HG02973 (cell line): ENCODE data around the gene EHD4.

ENCODE experiments used
- ATAC-seq: cut with Tn5 transposase; IDR thresholded peaks from one replicate; pipeline ENCODE4 v1.9.1; 2021; ENCODE audit warnings: moderate library complexity; ENCODE audit not compliant: unreplicated experiment

The EHD4 gene

DNA sequence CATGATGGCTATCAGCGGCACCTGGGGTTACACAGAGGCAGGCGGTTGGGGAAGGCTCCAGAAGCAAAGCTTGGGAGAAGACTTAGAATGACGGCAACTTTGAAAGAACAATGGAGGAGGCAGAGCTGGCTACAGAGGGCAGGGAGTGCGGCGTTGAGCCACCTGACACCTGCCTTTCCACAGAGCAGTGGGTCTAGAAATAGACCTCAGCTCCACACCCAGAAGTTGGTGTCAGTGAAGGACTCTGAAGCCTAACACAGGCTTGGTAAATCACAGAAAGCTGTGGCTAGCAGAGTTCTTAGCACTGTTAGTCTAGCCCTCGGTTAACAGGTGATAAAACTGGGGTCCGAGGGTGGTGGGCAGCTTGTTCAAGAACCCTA, 23.1 kb upstream of the EHD4 start:
- ATAC-seq = no peak

DNA sequence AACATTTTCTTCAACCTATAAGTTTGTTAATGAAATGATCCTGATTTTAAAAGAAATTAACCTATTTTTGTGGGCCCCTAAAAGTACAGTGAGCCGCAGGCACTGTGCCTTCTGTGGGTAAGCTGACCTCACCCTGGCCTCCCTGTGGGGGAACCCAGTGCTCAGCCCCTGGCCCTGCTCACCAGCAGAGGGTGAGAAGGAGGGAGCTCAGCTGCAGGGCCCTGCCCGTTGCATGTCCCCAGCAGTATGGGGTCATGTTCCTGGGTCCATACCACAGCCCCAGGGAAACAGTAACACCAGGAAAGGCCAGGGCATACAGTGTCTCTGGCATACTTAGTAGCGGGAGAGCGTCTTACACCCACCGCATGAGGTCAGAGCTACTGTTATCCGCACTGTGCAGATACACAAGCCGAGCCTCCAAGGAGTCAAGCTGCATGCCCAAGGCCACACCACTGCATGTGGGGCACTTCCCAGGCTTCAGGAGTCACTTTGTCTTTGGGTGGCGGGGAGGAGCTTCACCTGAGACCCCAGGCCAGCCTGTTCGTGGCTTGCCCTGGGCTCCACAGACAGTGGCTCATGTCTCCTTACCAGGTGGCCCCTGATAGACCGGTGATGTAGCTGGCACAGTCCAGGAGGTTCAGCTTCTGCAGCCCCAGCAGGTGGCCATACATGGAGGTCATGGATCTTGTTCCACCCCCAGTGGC, 22.6 kb upstream of the EHD4 start:
- ATAC-seq = no peak

GRCh38 chr15:41994171-41994650, 21.9 kb upstream of the EHD4 start:
- ATAC-seq = no peak

GRCh38 chr15:41993472-41994170, 21.3 kb upstream of the EHD4 start:
- ATAC-seq = no peak

- ATAC-seq = no peak
Observed at GRCh38 chr15:41992803-41993190, 20.4 kb upstream of the EHD4 start.

DNA sequence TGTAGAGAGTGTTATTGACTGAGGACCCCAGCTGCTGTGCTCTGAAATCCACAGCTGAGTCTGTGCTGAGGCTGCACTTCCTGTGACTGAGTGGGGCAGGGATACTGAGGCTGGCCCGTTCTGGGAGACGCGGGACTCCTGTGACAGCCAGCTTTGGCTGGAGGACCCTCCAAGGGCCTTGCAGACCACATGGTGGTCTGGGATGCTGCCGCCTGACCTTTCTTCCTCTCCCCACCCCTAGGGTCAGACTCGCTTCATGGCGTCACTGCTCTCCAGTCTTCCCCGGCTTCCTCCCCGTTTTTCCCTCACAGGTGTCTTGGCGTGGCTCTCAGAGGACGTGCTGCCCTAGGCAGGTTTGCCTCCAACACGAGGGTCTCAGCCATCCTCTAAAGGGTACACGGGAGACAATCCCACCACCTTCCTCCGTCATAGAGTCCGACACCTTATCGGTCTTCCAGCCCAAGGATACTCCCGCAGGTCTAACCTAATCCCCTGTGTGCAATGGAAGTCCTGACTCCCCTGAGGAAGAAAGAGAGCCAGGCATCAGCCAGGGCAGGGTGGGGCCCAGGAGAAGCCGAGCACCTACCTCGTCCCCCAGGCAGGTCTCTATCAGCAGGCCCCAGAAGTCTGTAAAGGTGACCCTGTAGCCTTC, 19.9 kb upstream of the EHD4 start:
- ATAC-seq = no peak

DNA sequence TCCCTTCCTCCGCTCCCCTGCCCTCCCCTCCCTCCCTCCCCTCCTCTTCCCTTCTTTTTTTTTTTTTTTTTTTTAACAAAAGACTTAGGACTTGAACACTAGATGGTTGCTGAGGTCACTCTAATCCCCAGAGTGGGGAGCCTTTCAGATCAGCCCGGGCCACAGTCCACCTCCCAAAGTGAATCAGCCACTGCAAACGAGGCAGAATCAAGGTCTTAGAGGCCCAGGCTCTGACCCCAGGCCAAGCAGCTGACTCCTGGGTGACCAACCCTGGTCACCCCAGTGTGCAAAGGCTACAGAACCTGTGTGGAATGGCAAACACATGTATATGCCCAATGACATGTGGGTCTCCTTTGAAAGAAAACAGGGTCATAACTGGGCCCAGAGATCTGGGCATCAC, 18.3 kb upstream of the EHD4 start:
- ATAC-seq = no peak

- no peak for ATAC-seq
Observed at GRCh38 chr15:41990243-41990605, 17.9 kb upstream of the EHD4 start.

DNA sequence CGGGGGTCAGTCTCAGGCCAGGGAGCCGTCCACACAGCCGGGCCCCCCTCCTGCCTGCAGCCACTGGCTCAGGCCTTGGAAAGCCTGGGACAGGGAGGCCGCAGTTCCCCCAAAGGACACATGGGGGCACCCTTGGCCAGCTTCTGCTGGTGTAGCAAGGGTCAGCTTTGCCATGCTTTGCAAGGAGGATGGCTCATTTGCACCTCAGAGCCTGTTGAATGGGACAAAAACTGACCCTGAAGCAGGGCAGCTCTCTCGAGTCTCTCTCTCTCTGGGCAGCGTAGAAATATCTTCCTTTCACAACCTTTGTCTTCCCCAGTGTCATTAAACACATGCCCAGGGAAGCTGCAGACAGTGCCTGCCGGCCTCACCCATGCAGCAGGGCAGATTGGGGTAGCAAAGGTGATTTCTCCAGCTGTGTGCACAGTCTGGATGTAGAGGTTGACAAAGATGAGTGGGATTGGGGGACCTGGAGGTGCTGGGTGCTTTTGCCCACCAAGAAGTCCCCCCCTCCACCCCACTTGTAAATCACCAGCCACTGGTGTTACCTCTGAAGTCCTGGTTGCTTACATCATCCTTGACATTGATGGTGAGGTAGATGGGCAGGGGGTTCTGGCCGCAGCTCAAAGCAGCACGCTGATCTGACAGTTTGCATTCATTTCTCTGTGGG, 17.4 kb upstream of the EHD4 start:
- no peak for ATAC-seq

DNA sequence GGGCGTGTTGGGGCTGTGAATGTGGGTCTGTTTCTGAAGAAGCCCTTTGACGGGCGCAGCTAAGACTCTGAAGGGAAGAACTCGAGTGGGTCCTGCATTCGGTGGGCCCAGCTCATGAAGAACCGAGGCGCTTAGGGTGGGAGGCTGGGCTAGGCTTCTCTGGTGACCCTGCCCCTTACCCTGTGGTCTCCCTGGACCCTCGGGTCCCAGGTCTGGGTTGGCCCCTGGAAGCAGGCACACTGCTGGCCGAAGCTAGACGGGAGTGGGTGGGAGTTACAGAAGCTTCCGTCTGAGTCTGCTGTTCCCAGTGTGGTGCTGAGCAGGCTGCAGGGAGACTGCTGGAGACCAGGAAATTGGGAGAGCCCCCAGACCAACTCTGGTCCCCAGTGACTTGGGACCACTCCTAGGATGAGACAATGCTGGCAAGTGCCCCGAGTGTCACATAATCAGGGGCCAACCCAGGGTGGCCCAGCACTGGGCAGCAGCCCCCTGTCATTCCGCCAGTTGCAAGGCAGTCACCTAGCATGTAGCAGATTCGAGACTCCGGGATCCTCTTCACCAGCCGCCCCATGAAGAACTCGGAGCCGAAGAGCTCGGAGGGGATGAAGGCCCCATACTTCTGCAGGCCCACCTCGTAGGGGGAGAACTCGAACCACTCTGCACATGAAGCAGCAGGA, 16.7 kb upstream of the EHD4 start:
- ATAC-seq = no peak

GRCh38 chr15:41987925-41988275, 15.5 kb upstream of the EHD4 start:
- ATAC-seq = no peak

DNA sequence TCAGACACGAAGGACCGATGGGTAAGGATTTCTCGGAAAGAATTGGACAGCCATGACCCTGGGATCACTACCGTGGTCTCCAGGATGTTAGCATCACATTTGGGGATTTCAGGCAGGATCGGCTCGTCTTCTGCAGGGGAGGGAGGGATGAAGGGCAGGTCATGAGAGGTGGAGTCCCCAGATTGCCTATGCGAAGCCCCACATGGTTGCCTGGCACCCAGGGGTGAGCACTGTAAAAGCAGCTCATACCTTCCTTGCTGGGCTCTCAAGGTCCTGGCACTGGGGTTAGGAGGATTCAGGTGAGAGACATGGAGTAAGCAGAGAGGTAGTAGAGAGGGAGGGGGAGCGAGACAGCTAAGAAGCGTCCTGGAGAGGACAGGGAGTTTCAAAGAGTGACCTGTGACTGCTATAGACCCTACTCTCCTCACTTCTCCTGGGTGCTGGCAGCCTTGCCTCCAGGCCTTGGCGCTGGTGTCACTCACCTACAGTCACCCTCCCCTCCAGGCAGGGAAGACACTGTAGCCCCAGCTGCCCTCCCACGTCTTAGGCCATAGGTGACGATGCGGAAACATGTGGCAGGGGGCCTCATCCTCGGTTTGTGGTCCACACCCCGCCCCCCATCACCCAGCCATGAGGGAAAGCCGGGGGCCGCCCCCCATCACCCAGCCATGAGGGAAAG, 15.0 kb upstream of the EHD4 start:
- ATAC-seq = no peak

DNA sequence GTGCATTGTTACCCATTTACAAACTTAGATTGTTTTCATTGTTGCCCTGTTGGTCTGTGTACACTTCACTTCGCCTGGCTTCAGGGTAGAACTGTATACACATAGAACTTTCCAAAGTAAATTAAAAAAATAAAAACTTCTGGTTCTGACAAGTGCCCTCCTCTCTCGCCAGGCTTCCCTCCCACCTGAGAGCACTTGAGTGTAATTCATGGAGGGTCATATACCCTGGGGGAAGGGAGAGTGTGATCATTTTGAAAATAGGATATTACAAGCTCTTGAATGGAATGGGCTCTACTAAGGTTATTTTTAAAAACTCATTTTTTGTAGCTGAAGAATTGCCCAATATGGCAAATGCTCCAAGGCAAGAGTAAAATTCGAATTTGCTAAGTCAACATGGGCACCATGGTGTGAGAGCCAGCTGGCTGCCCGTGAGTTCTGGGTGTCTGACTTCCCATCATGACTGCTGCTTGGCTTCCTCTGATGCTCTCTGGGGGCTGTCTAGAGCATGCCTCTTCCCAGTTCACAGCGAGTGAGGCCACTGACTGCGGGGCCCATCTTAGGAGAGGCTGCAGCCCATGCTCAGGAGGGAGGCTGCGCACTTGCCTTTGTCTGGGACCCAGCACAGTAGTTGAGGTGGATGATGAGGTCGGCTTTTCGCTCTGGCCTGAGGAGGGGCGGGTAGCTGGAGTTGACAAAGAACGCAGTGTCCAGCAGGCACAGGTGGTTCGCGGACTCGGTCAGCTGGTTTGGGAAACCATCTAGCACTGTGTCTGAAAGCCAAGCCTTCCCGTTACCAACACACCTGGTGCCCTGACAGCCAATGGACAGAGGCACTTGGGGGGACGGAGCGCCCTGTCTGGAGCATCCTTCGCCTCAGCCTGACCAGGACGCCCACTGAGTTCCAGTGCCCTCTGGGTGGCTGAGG, 13.1 kb upstream of the EHD4 start:
- ATAC-seq = no peak

DNA sequence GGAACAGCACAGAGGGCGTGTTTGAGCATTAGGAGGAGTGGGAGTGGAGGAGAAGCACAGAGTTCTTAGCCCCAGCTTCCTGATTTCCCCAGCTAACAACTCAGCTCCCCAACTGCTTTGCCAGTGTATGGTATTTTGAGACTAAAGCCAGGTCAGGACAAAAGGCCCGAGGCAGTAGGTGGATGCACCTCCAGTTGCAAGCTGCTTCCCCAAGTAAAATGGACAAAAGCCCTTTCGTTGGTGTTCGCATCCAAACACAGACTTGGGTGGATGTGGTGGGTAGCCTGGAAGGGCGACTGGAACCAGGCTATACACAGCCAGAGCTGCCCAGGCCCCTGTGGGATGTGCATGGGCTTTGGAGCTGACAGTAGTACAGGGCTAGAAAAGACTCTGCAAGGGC, 12.3 kb upstream of the EHD4 start:
- no peak for ATAC-seq

DNA sequence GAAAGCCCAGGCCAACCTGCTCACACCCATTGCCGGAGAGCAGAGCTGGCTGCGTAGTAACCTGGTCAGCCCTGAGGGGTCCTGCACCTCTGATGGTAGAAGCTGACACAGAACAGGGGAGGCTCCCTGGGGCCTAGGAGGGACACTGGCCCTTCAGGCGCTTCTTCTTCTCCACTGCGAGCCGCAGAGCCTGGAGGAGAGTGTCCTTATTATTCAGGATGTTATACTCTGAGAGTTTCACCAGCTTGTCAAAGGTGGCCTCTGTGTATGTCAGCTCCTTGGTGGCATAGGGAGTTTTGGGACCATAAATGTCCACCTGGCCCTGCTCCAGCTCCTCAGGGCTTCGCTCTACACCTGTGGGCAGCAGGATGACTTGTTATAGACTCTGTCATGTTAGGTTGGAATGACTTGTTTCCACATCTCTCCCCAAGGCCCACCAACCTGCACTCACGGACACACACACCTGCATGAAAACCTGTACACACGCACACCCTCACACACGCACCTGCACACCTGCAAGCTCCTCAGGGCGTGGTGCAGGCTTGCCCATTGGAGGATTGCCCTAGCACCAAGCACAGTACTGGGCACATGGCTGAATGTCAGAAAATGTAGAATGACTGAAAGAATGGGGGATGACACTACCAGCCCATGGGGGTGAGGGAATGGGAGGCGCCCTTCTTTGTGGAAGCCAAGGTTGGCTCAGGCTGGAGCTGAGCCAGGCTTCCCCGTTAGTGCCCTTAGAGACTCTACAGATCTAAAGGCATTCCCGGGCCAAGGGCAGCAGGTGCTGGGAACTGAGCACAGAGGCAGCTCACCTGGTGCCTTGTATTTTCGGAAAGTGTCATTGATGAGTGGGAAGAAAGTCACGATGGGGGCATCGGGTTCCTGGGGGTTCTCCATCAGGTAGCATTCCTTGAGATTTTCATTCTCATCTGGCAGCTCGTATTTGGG, 11.5 kb upstream of the EHD4 start:
- no peak for ATAC-seq

GRCh38 chr15:41983221-41983620, 10.9 kb upstream of the EHD4 start:
- no peak for ATAC-seq

- ATAC-seq = no peak
Observed at GRCh38 chr15:41982133-41982930, 10.0 kb upstream of the EHD4 start.
